Transverse colon (tissue), 4 donors: ENCODE measurements around the gene TAX1BP1. TPM values are rescaled to one million over a fixed set of nuclear protein-coding genes. Genes with fewer than 3 reads are reported as not detected.
A peak's percentile ranks its signal among the peaks of the same experiment; 100 is the strongest.

Source experiments
- DNase-seq: peaks from one replicate; pipeline ENCODE4 v3.0.0-alpha.2; 2019
- H3K27ac ChIP-seq, 4 donors: fragments of 200-600 bp; sonication (generic); 2 replicates each; pipeline ENCODE4 v1.5.1; 2016 to 2018; ENCODE audit warnings: inconsistent platforms in 4 of 4
- H3K27me3 ChIP-seq: fragments of 200-600 bp; sonication (generic); 2 replicates; pipeline ENCODE4 v1.5.1; 2017; ENCODE audit warnings: inconsistent platforms
- H3K36me3 ChIP-seq, 4 donors: fragments of 200-600 bp; sonication (generic); 2 replicates each; pipeline ENCODE4 v1.5.1; 2017 to 2019; ENCODE audit warnings: inconsistent platforms in 4 of 4
- H3K4me1 ChIP-seq, 4 donors: fragments of 200-600 bp; sonication (generic); 2 replicates each; pipeline ENCODE4 v1.5.1; 2017 to 2020; ENCODE audit warnings: inconsistent platforms in 4 of 4
- H3K4me3 ChIP-seq, 4 donors: fragments of 200-600 bp; sonication (generic); 1 replicate in 1 of 4; 2 replicates in 3 of 4; pipeline versions ENCODE4 v1.5.1 to v1.6.1; 2017 to 2019; ENCODE audit warnings: inconsistent platforms in 4 of 4
- H3K9me3 ChIP-seq, 2 donors: fragments of 200-600 bp; sonication (generic); 2 replicates each; pipeline ENCODE4 v1.5.1; 2017 to 2019; ENCODE audit warnings: inconsistent platforms in 2 of 2
- CTCF ChIP-seq, 5 experiments: fragments of 200-600 bp in 3 of 5; fragments of 450-650 bp in 2 of 5; sonication (generic) in 3 of 5; IDR thresholded peaks; 1 replicate in 2 of 5; 2 replicates in 3 of 5; pipeline ENCODE4 v1.5.1; 2016 to 2017; ENCODE audit warnings: antibody characterized with exemption in 5 of 5, inconsistent platforms in 3 of 5, mild to moderate bottlenecking in 2 of 5, moderate library complexity in 1 of 5
- EP300 ChIP-seq: sonication (generic); formaldehyde crosslinking; IDR thresholded peaks from one replicate; pipeline ENCODE4 v1.6.1; 2017; ENCODE audit warnings: antibody characterized with exemption, low read depth
- POLR2A ChIP-seq: fragments of 450-650 bp; IDR thresholded peaks from one replicate; pipeline ENCODE4 v1.6.1; 2016; ENCODE audit warnings: antibody characterized with exemption, mild to moderate bottlenecking, moderate library complexity
- POLR2AphosphoS5 ChIP-seq, 3 donors: sonication (generic); formaldehyde crosslinking; IDR thresholded peaks; one replicate each; pipeline ENCODE4 v1.6.1; 2016; ENCODE audit warnings: antibody characterized with exemption in 3 of 3
- WGBS, 2 donors: methylation state at CpG; one replicate each; pipeline ENCODE4 v1.1.5; 2018; ENCODE audit warnings: low coverage in 1 of 2; 5-methylcytosine and 5-hydroxymethylcytosine counted together
- in situ Hi-C, 4 donors: fragments of 200-750 bp; cut with MboI; loops; one replicate each; pipeline versions ENCODE4 v1.15.0 to v1.15.1; 2017; ENCODE audit warnings: low sequenced_read_pairs in 3 of 4, low pct_ligation_motif_present in 1 of 4, low pct_unique_long_range_greater_than_20kb in 1 of 4
- intact Hi-C: fragments of 100-400 bp; cut with DNase I; formaldehyde crosslinking; loops from one replicate; pipeline ENCODE4 v1.15.1; 2023; ENCODE audit warnings: low total_unique reads
- total RNA-seq, 4 donors: library from RNA; depleted of rRNA; stranded (reverse); fragments of >200 nt; gene quantifications; one replicate each; pipeline ENCODE4 v1.1.0, GENCODE V29; 2016

TAX1BP1 gene
- total RNA-seq, 4 donors from 2014 or later: 67.9 to 133 (median 123) TPM

GRCh38 chr7:27799212-27799611 is 59.2 kb downstream of the TAX1BP1 start:
- TF ChIP-seq EP300: no peak
- no peak for TF ChIP-seq CTCF (IDR thresholded peaks at IDR 0.05)
- TF ChIP-seq POLR2A: no peak
- no peak for TF ChIP-seq POLR2AphosphoS5 (IDR thresholded peaks at IDR 0.05)
- no peaks in the 10 kb centered on the region for H3K27me3 ChIP-seq
- no peaks in the 10 kb centered on the region for H3K9me3 ChIP-seq
- intact Hi-C loops: no loop called here
- H3K36me3 ChIP-seq: peaks cover 0 to 47% (median 19%) of the 10 kb centered on the region in 4 donors
- WGBS, 2 donors: 97 to 100% methylated on average over 2 of the region's 2 CpGs
- no peak overlapping the region for H3K4me3 ChIP-seq
- no peak for DNase-seq
- no peak overlapping the region for H3K27ac ChIP-seq
- H3K4me1 ChIP-seq: no peaks in the 10 kb centered on the region
- in situ Hi-C loops: loop anchor here in 1 of 4 donors (25.0 kb wide), 1 partner anchor 587 kb away; the partner anchor contains the start of gene HOXA13

- in situ Hi-C loops: no loop called here
- TF ChIP-seq POLR2AphosphoS5 (IDR thresholded peaks at IDR 0.05) (peak in 1 of 3 donors; percentile 8), POLR2A (no peak)
- Histone ChIP-seq H3K27me3 (no peaks in the 10 kb centered on the region), H3K4me3 (no peak overlapping the region), H3K4me1 (no peaks in the 10 kb centered on the region), H3K27ac (no peak overlapping the region), H3K9me3 (no peaks in the 10 kb centered on the region), H3K36me3 (peaks cover 0 to 23% (median 7%) of the 10 kb centered on the region in 4 donors)
- 79 to 88% methylated on average over 2 of the region's 2 CpGs for WGBS, 2 donors
- intact Hi-C loops: no loop called here
- no peak for DNase-seq
These were observed 63.0 kb downstream of the TAX1BP1 start for GRCh38 chr7:27802999-27803398.

- in situ Hi-C loops (no loop called here), intact Hi-C loops (no loop called here)
- Histone ChIP-seq H3K9me3 (no peaks in the 10 kb centered on the region), H3K27me3 (no peaks in the 10 kb centered on the region), H3K4me1 (no peaks in the 10 kb centered on the region), H3K4me3 (no peak overlapping the region), H3K27ac (no peak overlapping the region), H3K36me3 (peaks cover 0 to 25% (median 5%) of the 10 kb centered on the region in 4 donors)
- TF ChIP-seq EP300: no peak
- TF ChIP-seq CTCF (IDR thresholded peaks at IDR 0.05): no peak
- TF ChIP-seq POLR2AphosphoS5 (IDR thresholded peaks at IDR 0.05): no peak
- 75 to 87% methylated on average over 3 of the region's 3 CpGs for WGBS, 2 donors
- DNase-seq: no peak
These were observed 64.2 kb downstream of the TAX1BP1 start for GRCh38 chr7:27804139-27804538.

- no peaks in the 10 kb centered on the region for H3K9me3 ChIP-seq
These were observed 68.7 kb downstream of the TAX1BP1 start for GRCh38 chr7:27808626-27809025.

GRCh38 chr7:27810186-27810585 is 70.2 kb downstream of the TAX1BP1 start:
- DNase-seq: no peak
- Histone ChIP-seq H3K4me1 (no peaks in the 10 kb centered on the region), H3K27ac (no peak overlapping the region), H3K9me3 (no peaks in the 10 kb centered on the region), H3K27me3 (no peaks in the 10 kb centered on the region), H3K36me3 (peaks cover 0 to 9% (median 2%) of the 10 kb centered on the region in 4 donors), H3K4me3 (no peak overlapping the region)
- 83 to 92% methylated on average over 4 of the region's 4 CpGs for WGBS, 2 donors
- in situ Hi-C loops: no loop called here
- intact Hi-C loops: no loop called here
- TF ChIP-seq POLR2A (no peak), CTCF (IDR thresholded peaks at IDR 0.05) (no peak), EP300 (no peak), POLR2AphosphoS5 (IDR thresholded peaks at IDR 0.05) (no peak)

More at GRCh38 chr7:27808626-27809025, 68.7 kb downstream of the TAX1BP1 start:
- TF ChIP-seq EP300: no peak
- intact Hi-C loops: no loop called here
- no peak for DNase-seq
- no peak overlapping the region for H3K27ac ChIP-seq
- no peak overlapping the region for H3K4me3 ChIP-seq
- H3K27me3 ChIP-seq: no peaks in the 10 kb centered on the region
- in situ Hi-C loops: no loop called here
- peaks cover 0 to 9% (median 2%) of the 10 kb centered on the region in 4 donors for H3K36me3 ChIP-seq
- no peaks in the 10 kb centered on the region for H3K4me1 ChIP-seq
- WGBS, 2 donors: 87 to 100% methylated on average over 2 of the region's 2 CpGs
